Measurements from ENCODE around the gene MIPOL1.
"Not testable (repeated sequence)": the region's sequence is repeated elsewhere in the genome, so short reads cannot be mapped to it uniquely, and the experiment has no call there.

Gene MIPOL1

GRCh38 chr14:37198273-37198598 lies 499 bp downstream of the MIPOL1 start:
- ChIA-PET POLR2A (no interaction called here), CTCF (no interaction called here)
- TF ChIP-seq CTCF (IDR thresholded peaks at IDR 0.05; ENCODE audit: control extremely low read depth, extremely low read depth, low read depth, missing control alignments), result no peak
- no peak for DNase-seq (ENCODE audit: extremely low spot score)

DNA sequence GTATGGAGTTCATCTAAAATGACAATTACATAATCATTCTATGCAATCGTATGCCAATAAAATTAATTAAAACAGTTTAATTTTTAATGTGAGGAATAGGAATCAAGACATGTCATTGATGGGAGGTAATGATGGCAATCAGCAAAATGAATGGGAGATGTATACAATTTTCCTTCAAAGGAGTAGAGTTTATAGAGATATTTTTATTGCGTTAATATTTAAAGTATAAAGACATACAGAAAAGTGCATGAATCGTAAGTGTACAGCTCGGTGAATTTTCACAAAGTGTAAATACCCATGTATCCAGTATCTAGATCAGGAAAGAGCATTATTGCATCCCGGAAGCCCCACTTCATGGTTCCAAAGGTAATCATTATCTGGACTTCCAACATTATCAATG lies 1.2 kb downstream of the MIPOL1 start:
- no peak for DNase-seq (ENCODE audit: extremely low spot score)
- ChIA-PET POLR2A (no interaction called here), CTCF (no interaction called here)
- TF ChIP-seq CTCF (IDR thresholded peaks at IDR 0.05; ENCODE audit: control extremely low read depth, extremely low read depth, low read depth, missing control alignments), result no peak

DNA sequence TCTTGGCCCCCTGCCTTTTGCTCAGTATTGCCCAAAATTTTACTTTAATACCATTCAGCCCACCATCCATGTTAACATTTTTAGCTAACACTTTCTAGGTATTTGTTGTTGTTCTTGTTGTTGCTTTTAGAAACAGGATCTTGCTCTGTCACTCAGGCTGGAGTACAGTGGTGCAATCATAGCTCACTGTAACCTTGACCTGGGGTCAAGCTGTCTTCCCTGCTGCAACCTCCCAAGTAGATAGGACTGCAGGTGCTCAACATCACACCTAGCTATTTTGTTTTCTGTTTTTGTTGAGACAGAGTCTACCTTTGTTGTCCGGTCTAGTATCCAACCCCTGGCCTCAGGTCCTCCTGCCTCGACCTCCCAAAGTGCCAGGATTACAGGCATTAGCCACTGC lies 4.0 kb downstream of the MIPOL1 start:
- CTCF ChIA-PET, result interaction anchor here (1.4 kb wide), 1 partner anchor 29 kb away, joined by 3 read pairs; no protein-coding TSS in a partner anchor
- DNase-seq (ENCODE audit: extremely low spot score), result no peak
- POLR2A ChIA-PET, result no interaction called here
- TF ChIP-seq CTCF (IDR thresholded peaks at IDR 0.05; ENCODE audit: control extremely low read depth, extremely low read depth, low read depth, missing control alignments), result no peak

- CTCF ChIA-PET, result interaction anchor here (1.4 kb wide), 1 partner anchor 28 kb away, joined by 3 read pairs; no protein-coding TSS in a partner anchor
- no peak for TF ChIP-seq CTCF (IDR thresholded peaks at IDR 0.05; ENCODE audit: control extremely low read depth, extremely low read depth, low read depth, missing control alignments)
- no peak for DNase-seq (ENCODE audit: extremely low spot score)
- POLR2A ChIA-PET, result no interaction called here
Observed at GRCh38 chr14:37202265-37202664, 4.5 kb downstream of the MIPOL1 start.

DNA sequence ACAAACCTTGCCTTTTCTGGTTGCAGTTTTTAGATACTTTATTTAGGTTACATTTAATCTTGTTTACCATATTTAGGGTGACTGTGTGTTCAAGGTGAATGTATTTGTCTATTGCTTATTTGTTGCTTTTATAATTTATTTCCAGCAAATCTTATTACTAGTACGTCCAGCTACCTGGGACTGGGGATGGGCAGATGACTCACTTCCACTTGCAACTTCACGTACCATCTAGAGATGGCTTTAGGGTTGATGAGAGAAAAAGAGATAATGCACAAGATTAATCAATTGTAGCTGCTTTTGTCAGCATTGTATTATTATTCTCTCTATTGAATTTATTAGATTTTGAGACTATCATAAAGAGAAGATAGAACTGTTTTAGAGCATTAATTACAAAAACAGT lies 5.1 kb downstream of the MIPOL1 start:
- CTCF ChIA-PET, result no interaction called here
- no peak for TF ChIP-seq CTCF (IDR thresholded peaks at IDR 0.05; ENCODE audit: control extremely low read depth, extremely low read depth, low read depth, missing control alignments)
- POLR2A ChIA-PET, result no interaction called here
- DNase-seq (ENCODE audit: extremely low spot score), result no peak

GRCh38 chr14:37203423-37203822 lies 5.7 kb downstream of the MIPOL1 start:
- no peak for TF ChIP-seq CTCF (IDR thresholded peaks at IDR 0.05; ENCODE audit: control extremely low read depth, extremely low read depth, low read depth, missing control alignments)
- POLR2A ChIA-PET, result no interaction called here
- no peak for DNase-seq (ENCODE audit: extremely low spot score)
- CTCF ChIA-PET, result no interaction called here

DNA sequence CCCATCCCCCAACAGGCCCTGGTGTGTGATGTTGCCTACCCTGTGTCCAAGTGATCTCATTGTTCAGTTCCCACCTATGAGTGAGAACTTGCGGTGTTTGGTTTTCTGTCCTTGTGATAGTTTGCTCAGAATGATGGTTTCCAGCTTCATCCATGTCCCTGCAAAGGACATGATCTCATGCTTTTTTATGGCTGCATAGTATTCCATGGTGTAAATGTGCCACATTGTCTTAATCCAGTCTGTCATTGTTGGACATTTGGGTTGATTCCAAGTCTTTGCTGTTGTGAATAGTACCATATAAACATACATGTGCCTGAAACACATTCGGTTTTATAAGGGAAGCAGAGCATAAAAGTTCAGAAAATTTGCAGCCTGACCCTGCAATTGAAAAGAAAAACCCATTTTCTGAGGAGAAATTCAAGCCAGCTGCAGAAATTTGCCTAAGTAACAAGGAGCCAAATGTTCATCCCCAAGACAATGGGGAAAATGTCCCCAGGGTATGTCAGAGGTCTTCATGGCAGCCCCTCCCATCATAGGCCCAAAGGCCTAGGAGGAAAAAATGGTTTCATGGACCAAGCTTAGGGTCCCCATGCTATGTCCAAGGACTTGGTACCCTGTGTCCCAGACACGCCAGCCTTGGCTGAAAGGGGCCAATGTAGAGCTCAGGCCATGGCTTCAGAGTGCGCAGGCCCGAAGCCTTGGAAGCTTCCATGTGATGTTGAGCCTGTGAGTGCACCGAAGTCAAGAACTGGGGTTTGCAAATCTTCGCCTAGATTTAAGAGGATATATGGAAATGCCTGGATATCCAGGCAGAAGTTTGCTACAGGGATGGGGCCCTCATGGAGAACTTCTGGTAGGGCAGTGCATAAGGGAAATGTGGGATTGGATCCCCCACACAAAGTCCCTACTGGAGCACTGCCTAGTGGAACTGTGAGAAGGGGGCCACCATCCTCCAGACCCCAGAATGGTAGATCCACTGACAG lies 8.2 kb downstream of the MIPOL1 start:
- DNase-seq (ENCODE audit: extremely low spot score); POLR2A ChIA-PET; CTCF ChIA-PET: not testable (repeated sequence)

DNA sequence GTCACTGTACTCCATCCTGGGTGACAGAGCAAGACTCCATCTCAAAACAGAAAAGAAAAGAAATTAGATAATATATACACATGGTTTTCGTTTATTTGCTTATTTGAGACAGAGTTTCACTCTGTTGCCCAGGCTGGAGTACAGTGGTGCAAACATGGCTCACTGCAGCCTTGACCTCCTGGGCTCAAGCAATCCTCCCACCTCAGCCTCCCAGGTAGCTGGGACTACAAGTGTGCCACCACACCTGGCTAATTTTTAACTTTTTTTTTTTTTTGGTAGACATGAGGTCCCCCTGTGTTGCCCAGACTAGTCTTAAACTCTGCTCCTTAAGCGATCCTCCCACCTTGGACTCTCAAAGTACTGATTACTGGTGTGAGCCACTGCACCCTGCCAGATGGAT lies 11.9 kb downstream of the MIPOL1 start:
- CTCF ChIA-PET; POLR2A ChIA-PET; DNase-seq (ENCODE audit: extremely low spot score): not testable (repeated sequence)

Data from GM10248 (cell line).